ENCODE data around the gene CCDC33. TPM values are rescaled to one million over a fixed set of nuclear protein-coding genes. Genes with fewer than 3 reads are reported as not detected.

Gene CCDC33
- 3.3 and 4.0 TPM in 2 replicates for polyA plus RNA-seq (2012; rRNA removed)
- 1.8 and 2.9 TPM in 2 replicates for polyA plus RNA-seq (2012; cell fraction: cytosol; rRNA removed)
- polyA plus RNA-seq (2012; cell fraction: nucleus; rRNA removed) = 3.9 and 4.0 TPM in 2 replicates

DNA sequence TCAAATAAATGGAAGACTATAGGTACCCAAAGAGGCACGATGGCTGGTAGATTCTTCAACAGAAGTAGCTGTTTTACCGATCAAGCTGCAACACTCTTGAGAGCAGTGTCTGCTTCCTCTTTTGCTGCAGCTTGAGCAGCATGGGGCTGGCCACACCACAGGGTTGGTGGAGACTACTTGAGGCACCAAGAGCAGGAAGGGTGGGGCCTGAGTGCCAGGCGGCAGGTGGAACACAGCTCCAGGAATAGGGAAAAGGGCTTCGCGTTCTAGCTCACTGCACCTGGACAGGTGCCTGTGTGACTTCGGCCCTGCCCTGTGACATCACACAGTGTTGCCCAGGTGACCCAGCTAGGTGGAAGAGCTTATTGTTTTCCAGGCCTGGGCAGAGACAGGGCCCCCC is at the start of gene CCDC33:
CCDC33 (plus strand) TSS at position 365 of the 400 bp plus-strand sequence. CDS start 394 bp downstream, outside the sequence.
- no peaks in the 10 kb centered on the region for H3K27me3 ChIP-seq (ENCODE audit: insufficient read depth)
- no peaks in the 10 kb centered on the region for H3K9me3 ChIP-seq
- no peaks in the 10 kb centered on the region for H3K36me3 ChIP-seq (replicated peaks in 1 of 2; ENCODE audit: control insufficient read depth in 1 of 2, insufficient read depth in 2 of 2, low read length in 1 of 2)
- no peak for DNase-seq
- WGBS (ENCODE audit: low lambda C conversion rate) = 92% methylated on average over 6 of the region's 6 CpGs
- no peak within 1 kb of the TSS for H3K9ac ChIP-seq
- H3K4me3 ChIP-seq (ENCODE audit: low read depth in 2 of 2, low read length in 1 of 2) = no peak within 1 kb of the TSS
- H3K4me2 ChIP-seq = no peak within 1 kb of the TSS
- no peaks in the 10 kb centered on the region for H4K20me1 ChIP-seq (ENCODE audit: insufficient read depth)
- H3K4me1 ChIP-seq (ENCODE audit: control insufficient read depth in 1 of 2, insufficient read depth in 2 of 2, low read depth in 1 of 2, low read length in 1 of 2) = peaks cover 40 to 51% of the 10 kb centered on the region in 2 experiments
- no peaks in the 10 kb centered on the region for H3K79me2 ChIP-seq (ENCODE audit: insufficient read depth)
- TF ChIP-seq GATA2 (CRISPR knock-in tag; IDR thresholded peaks at IDR 0.05) = no peak
- POLR2A ChIA-PET = interaction anchor here (0.9 kb wide), 1 partner anchor 14 kb away, joined by 3 read pairs; no protein-coding TSS in a partner anchor
- peak within 1 kb of the TSS in 1 of 2 experiments; percentile 36; a peak in 1 of 4 replicates for H3K27ac ChIP-seq (ENCODE audit: low read depth in 2 of 2, low read length in 1 of 2)
- H2AFZ ChIP-seq (ENCODE audit: low read depth) = no peak within 1 kb of the TSS
- peaks cover 6% of the 10 kb centered on the region for H3F3A ChIP-seq (replicated peaks; ENCODE audit: insufficient read depth)
- H3K9me2 ChIP-seq = no peaks in the 10 kb centered on the region
- CTCF ChIA-PET = interaction anchor here (1.0 to 1.8 kb wide), 2 partner anchors 33 to 72 kb away, joined by 4 to 5 read pairs; partner anchors contain the start of gene STRA6

DNA sequence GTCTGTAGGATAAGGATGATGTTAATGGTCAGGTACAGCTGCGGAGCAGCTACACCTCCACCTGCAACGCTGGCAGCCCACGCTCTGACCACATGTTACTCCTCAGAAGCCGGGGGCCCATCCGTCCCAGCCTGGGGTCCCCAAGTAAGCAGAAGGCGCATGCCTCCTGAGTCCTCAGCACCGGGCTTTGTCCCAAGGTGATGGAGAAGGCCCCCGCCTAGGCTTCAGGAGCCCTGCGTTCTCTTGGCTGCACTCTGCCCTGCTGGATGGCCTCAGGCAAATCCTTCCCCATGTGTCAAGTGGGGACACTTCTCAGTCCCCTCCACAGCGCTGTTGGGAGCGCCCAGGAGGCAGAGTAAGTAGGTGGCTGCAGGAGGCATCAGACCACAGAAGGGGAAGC is 47.9 kb upstream of the CCDC33 start:
- ChIA-PET POLR2A (interaction anchor here (0.9 to 1.9 kb wide), 5 partner anchors 9 to 117 kb away, joined by 3 to 6 read pairs (median 4); partner anchors contain the start of gene STRA6), CTCF (interaction anchor here (0.7 to 3.2 kb wide), 5 partner anchors 12 to 120 kb away, joined by 3 to 17 read pairs (median 3); partner anchors contain the start of gene STRA6)
- 95% methylated on average over 4 of the region's 11 CpGs for WGBS (ENCODE audit: low lambda C conversion rate)
- DNase-seq = no peak
- Histone ChIP-seq H3K27ac (ENCODE audit: low read depth in 2 of 2, low read length in 1 of 2) (peak overlapping the region in 1 of 2 experiments; percentile 47; a peak in 2 of 4 replicates), H3K36me3 (replicated peaks in 1 of 2; ENCODE audit: control insufficient read depth in 1 of 2, insufficient read depth in 2 of 2, low read length in 1 of 2) (peaks cover 4 to 20% of the 10 kb centered on the region in 2 experiments), H3K27me3 (ENCODE audit: insufficient read depth) (no peaks in the 10 kb centered on the region), H3K79me2 (ENCODE audit: insufficient read depth) (no peaks in the 10 kb centered on the region), H3K9me3 (no peaks in the 10 kb centered on the region), H3K4me3 (ENCODE audit: low read depth in 2 of 2, low read length in 1 of 2) (no peak overlapping the region), H3K9me2 (no peaks in the 10 kb centered on the region), H3K4me1 (ENCODE audit: control insufficient read depth in 1 of 2, insufficient read depth in 2 of 2, low read depth in 1 of 2, low read length in 1 of 2) (peaks cover 12 to 24% of the 10 kb centered on the region in 2 experiments; a peak in 3 of 4 replicates), H4K20me1 (ENCODE audit: insufficient read depth) (no peaks in the 10 kb centered on the region), H3K9ac (no peak overlapping the region), H3K4me2 (no peak overlapping the region), H2AFZ (ENCODE audit: low read depth) (no peak overlapping the region), H3F3A (replicated peaks; ENCODE audit: insufficient read depth) (peaks cover 15% of the 10 kb centered on the region)
- TF ChIP-seq PBX3 (IDR thresholded peaks at IDR 0.05) = no peak
- TF ChIP-seq MAX (IDR thresholded peaks at IDR 0.05; ENCODE audit: low read depth) = no peak
- TF ChIP-seq FOXM1 (IDR thresholded peaks at IDR 0.05; ENCODE audit: low read depth) = no peak

DNA sequence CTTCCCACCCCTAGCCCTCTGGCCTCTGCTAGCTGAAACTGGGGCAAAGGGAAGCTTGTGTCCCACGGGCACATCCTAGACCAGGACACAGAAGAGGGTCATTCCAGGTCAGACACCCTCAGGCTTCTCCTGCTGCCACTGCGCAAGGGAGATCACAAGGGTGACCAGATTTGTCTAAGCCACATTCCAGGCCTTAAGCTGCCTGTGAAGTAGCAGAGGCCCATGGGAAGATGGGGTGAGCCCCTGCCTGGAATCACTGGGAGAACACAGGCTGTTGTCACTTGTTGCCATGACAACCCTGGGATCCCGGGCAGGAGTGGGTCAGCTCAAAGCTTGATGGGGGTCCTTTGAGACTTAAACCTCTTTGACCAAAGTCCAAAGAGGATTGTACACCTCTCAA is 44.3 kb upstream of the CCDC33 start:
- Histone ChIP-seq H3K27me3 (ENCODE audit: insufficient read depth) (no peaks in the 10 kb centered on the region), H3K79me2 (ENCODE audit: insufficient read depth) (no peaks in the 10 kb centered on the region), H3K4me2 (no peak overlapping the region), H2AFZ (ENCODE audit: low read depth) (no peak overlapping the region), H3F3A (replicated peaks; ENCODE audit: insufficient read depth) (peaks cover 41% of the 10 kb centered on the region), H3K4me1 (ENCODE audit: control insufficient read depth in 1 of 2, insufficient read depth in 2 of 2, low read depth in 1 of 2, low read length in 1 of 2) (peaks cover 35 to 57% of the 10 kb centered on the region in 2 experiments), H3K9me3 (no peaks in the 10 kb centered on the region), H3K9me2 (no peaks in the 10 kb centered on the region), H3K36me3 (replicated peaks in 1 of 2; ENCODE audit: control insufficient read depth in 1 of 2, insufficient read depth in 2 of 2, low read length in 1 of 2) (peaks cover 0 to 32% of the 10 kb centered on the region in 2 experiments), H3K4me3 (ENCODE audit: low read depth in 2 of 2, low read length in 1 of 2) (no peak overlapping the region), H3K27ac (ENCODE audit: low read depth in 2 of 2, low read length in 1 of 2) (peak overlapping the region in 1 of 2 experiments; percentile 78; a peak in 2 of 4 replicates), H4K20me1 (ENCODE audit: insufficient read depth) (no peaks in the 10 kb centered on the region), H3K9ac (no peak overlapping the region)
- DNase-seq = no peak
- CTCF ChIA-PET = interaction anchor here (1.0 to 2.4 kb wide), 5 partner anchors 36 to 131 kb away, joined by 3 to 10 read pairs (median 6); no protein-coding TSS in a partner anchor
- POLR2A ChIA-PET = interaction anchor here (1.3 kb wide), 1 partner anchor 9 kb away, joined by 4 read pairs; no protein-coding TSS in a partner anchor
- WGBS (ENCODE audit: low lambda C conversion rate) = 68% methylated on average over 2 of the region's 3 CpGs
- no peak for TF ChIP-seq RCOR1 (IDR thresholded peaks at IDR 0.05; ENCODE audit: low read length)
- TF ChIP-seq RFX5 (IDR thresholded peaks at IDR 0.05; ENCODE audit: low read length) = peak; percentile 87
